Activated CD8-positive, alpha-beta memory T cell treated with anti-CD3 and anti-CD28 coated beads for 36 hours (primary cell): ENCODE data around the gene IER3. TPM values are rescaled to one million over a fixed set of nuclear protein-coding genes. Genes with fewer than 3 reads are reported as not detected.
"Not testable (repeated sequence)": the region's sequence is repeated elsewhere in the genome, so short reads cannot be mapped to it uniquely, and the experiment has no call there.

Experiments
- CTCF ChIA-PET: fragments of 350-600 bp; sonication (Branson Sonifier 250); formaldehyde crosslinking; loops from one replicate; lab custom pipeline; 2021; ENCODE audit warnings: antibody characterized with exemption; lab: Charles Lee
- POLR2A ChIA-PET: fragments of 350-600 bp; sonication (Branson Sonifier 250); formaldehyde crosslinking; loops from one replicate; lab custom pipeline; 2021; ENCODE audit warnings: antibody characterized with exemption; lab: Charles Lee
- total RNA-seq, 2 experiments: library from RNA; stranded (reverse); gene quantifications; one replicate each; pipeline ENCODE4 v1.2.3, GENCODE V29; 2021

Gene IER3
- total RNA-seq, 2 experiments from 2014 or later = 312 to 322 TPM

GRCh38 chr6:30757261-30757904 is 13.0 kb upstream of the IER3 start:
- CTCF ChIA-PET = no interaction called here
- POLR2A ChIA-PET = interaction anchor here (1.0 kb wide), 1 partner anchor 13 kb away, joined by 3 read pairs; the partner anchor contains the start of gene IER3

DNA sequence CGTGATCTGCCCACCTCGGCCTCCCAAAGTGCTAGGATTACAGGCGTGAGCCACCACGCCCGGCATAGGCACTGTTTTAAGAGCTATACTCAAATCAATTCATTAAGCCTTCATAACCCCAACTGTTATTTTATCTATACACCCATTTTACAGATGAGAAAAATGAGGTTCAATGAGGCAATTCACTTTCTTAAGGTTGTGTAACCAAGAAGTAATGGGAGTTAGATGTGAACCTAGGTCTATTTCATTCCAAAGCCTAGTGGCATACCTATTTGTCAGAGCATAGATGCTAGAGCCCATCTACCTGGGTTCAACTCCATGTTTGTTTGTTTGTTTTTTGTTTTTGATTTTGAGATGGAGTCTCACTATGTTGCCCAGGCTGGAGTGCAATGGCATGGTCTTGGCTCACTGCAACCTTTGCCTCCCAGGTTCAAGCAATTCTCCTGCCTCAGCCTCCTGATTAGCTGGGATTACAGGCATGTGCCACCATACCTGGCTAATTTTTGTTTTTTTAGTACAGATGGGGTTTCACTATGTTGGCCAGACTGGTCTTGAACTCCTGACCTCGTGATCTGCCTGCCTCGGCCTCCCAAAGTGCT is 12.2 kb upstream of the IER3 start:
- CTCF ChIA-PET = not testable (repeated sequence)
- POLR2A ChIA-PET = interaction anchor here (0.5 to 1.0 kb wide), 2 partner anchors 10 to 12 kb away, joined by 3 to 4 read pairs; partner anchors contain the start of gene IER3

- ChIA-PET POLR2A (no interaction called here), CTCF (no interaction called here)
These were observed 10.3 kb upstream of the IER3 start for GRCh38 chr6:30754631-30755030.

DNA sequence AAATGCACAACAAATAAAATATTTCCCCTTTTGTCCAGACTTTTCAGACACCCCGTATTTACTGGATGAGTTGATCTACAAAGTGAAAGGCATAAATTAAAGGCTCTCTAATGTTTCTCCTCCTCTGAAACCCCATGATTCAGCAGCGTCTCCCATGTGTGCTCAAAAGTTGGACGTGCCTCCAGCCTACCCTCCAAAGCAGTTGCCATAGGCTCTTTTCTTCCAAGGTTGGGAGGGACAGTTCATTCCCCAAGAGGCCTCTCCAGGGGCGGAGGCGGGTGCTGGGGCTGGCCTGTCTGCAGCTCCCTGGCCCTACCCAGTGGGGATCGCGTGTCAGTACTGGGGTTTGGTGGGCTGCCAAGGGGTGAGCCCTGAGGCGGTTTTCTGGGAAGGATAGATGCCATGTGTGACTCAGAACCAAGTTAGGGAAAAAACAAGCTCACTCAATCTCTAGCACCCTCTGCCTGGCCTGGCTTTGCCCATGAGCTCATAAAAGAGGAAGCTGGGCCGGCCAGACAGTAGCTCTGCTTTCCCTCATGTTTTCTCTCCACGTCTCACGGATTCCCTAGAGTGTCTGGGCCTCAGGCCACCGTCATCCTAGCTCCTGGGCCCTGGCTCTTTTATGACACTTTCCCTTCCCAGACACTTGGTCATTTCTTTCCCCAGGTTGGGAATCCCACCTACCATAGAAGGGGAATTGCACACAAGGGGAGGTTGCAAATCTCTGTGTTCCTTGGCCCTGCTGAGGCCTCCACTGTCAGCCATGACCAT is 8.0 kb upstream of the IER3 start:
- CTCF ChIA-PET = interaction anchor here (1.1 to 1.8 kb wide), 2 partner anchors 14 to 375 kb away, joined by 3 to 4 read pairs; no protein-coding TSS in a partner anchor
- POLR2A ChIA-PET = no interaction called here

GRCh38 chr6:30750379-30750668 is 6.0 kb upstream of the IER3 start:
- CTCF ChIA-PET = no interaction called here

GRCh38 chr6:30749554-30750378 is 5.4 kb upstream of the IER3 start:
- POLR2A ChIA-PET = interaction anchor here (0.6 kb wide), 1 partner anchor 13 kb away, joined by 3 read pairs; no protein-coding TSS in a partner anchor
- CTCF ChIA-PET = interaction anchor here (0.6 kb wide), 1 partner anchor 17 kb away, joined by 3 read pairs; no protein-coding TSS in a partner anchor

More at GRCh38 chr6:30750379-30750668, 6.0 kb upstream of the IER3 start:
- POLR2A ChIA-PET = no interaction called here

GRCh38 chr6:30748851-30749540 is 4.6 kb upstream of the IER3 start:
- CTCF ChIA-PET = interaction anchor here (0.6 kb wide), 2 partner anchors 18 to 296 kb away, joined by 3 read pairs; no protein-coding TSS in a partner anchor
- POLR2A ChIA-PET = no interaction called here

DNA sequence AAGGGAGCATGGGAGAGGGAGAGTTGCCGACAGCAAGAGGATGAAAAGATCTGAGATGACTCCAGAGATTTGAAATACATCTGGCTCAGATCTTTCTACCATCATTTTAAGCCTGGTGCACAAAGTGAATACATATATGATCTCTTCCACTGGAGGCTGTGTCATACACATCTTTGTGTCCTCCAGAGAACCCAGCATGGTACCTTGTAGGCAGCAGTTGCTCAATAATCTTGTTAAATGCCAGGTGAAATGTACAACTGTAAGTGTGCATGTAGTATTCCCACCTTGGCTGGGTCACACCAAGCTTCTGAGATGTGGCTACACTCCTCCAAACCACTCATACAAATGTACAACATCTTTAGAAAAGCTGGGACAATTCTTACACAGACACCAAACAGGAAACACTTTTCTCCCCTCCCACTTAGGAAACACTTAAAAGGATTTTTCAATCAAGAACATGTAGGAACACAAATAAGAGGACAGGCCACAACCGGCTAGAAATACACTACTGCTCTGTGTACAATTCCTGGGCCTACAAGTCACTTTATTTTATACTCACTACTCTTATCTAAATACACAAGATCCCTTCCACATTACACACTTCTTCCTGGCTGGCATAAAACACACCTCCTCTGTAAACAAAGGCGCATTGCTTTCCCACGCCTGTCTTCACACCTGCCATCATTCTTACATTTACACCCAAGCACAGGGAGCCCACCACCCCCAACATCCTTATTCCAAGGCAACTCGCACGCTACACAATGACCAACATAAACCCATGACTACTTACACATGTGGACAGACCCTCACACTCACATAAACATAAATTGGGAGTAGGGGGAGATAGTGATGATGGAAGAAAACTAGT is 3.8 kb upstream of the IER3 start:
- ChIA-PET POLR2A (no interaction called here), CTCF (interaction anchor here (0.6 kb wide), 1 partner anchor 296 kb away, joined by 3 read pairs; no protein-coding TSS in a partner anchor)

DNA sequence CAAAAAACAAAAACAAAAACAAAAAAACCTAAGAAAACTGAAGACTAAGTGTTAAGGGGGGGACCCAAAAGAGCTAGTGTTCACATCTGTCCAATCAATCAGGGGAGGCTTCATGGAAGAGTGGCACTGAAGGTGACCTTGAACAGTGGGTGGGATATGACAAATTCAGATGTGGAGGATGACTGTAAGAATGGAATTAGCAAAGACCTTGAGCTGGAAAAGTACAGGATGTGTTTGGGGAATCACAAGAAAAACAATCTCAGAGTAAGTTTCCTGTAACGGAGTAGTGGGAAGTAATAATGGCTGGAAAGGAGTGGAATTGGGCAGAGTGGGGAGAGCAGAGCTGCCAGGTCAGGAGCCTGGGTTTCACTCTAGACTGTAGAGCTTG is 2.9 kb upstream of the IER3 start:
- ChIA-PET CTCF (interaction anchor here (1.5 to 1.6 kb wide), 2 partner anchors 41 to 80 kb away, joined by 3 to 4 read pairs; no protein-coding TSS in a partner anchor), POLR2A (no interaction called here)

GRCh38 chr6:30743099-30744053 is 971 bp downstream of the IER3 start:
- POLR2A ChIA-PET = interaction anchor here (1.0 to 3.8 kb wide), 5 partner anchors 14 to 87 kb away, joined by 3 to 28 read pairs (median 7); no protein-coding TSS in a partner anchor
- CTCF ChIA-PET = interaction anchor here (1.0 to 1.8 kb wide), 8 partner anchors 13 to 134 kb away, joined by 3 to 4 read pairs (median 3); no protein-coding TSS in a partner anchor

DNA sequence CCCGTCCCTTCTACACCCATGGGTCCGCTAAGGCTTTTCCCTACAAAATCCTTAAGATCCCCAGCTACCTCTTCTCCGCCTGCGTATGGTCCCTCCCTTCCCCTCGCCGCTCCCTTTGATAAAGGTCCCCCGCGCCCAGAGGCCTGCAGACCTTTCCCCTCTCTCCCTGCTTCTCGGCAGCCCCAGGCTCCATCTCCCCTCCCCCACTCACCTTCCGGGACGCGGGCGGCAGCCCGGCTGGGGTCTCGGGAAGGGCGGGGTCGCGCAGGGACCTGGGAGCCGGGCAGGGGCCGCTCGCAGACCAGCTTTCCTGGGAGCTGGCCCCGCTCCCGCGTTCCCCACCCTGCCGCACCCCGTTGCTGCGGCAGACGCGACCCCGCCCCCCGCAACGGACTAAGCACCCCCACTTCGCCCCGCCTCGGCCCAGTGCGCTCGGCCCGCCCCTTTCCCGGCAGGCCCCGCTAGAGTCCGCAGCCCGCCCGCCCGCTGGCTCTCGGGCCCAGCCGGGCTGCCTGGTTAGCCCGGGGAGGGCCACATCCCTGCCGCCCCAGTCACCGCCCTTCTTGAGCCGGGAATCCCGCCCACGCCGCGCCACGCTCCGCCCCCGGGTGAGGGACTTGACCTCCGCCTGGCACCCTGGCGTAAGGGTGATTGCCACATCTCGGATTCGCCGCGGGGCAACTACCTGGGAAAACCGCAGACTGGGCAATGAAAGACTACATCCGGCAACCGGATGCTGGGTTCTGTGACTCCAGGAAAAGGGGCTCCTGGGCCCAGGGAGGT is 1.8 kb downstream of the IER3 start, which contains the start of gene FLOT1:
Gene FLOT1, minus strand, starts transcription at position 372 of the 783 bp plus-strand sequence. CDS start 498 bp downstream, outside the sequence.
- POLR2A ChIA-PET = interaction anchor here (1.0 to 3.8 kb wide), 4 partner anchors 26 to 88 kb away, joined by 3 to 28 read pairs (median 12); no protein-coding TSS in a partner anchor
- CTCF ChIA-PET = interaction anchor here (0.6 to 1.4 kb wide), 6 partner anchors 19 to 345 kb away, joined by 3 to 5 read pairs (median 4); no protein-coding TSS in a partner anchor

GRCh38 chr6:30741789-30742315 is 2.5 kb downstream of the IER3 start:
- ChIA-PET CTCF (interaction anchor here (0.6 to 1.4 kb wide), 5 partner anchors 18 to 346 kb away, joined by 3 to 5 read pairs (median 4); no protein-coding TSS in a partner anchor), POLR2A (interaction anchor here (1.3 to 3.8 kb wide), 2 partner anchors 27 to 70 kb away, joined by 3 to 21 read pairs; no protein-coding TSS in a partner anchor)

- POLR2A ChIA-PET = interaction anchor here (1.3 to 3.8 kb wide), 2 partner anchors 28 to 71 kb away, joined by 3 to 21 read pairs; no protein-coding TSS in a partner anchor
- CTCF ChIA-PET = interaction anchor here (0.6 to 1.4 kb wide), 5 partner anchors 18 to 254 kb away, joined by 3 to 5 read pairs (median 4); no protein-coding TSS in a partner anchor
These were observed 3.1 kb downstream of the IER3 start for GRCh38 chr6:30741063-30741779.

- POLR2A ChIA-PET = no interaction called here
- CTCF ChIA-PET = interaction anchor here (0.7 to 1.3 kb wide), 7 partner anchors 10 to 78 kb away, joined by 3 to 8 read pairs (median 4); no protein-coding TSS in a partner anchor
These were observed 3.8 kb downstream of the IER3 start for GRCh38 chr6:30740540-30740870.
